ENCODE data around the gene DLGAP1.

The DLGAP1 gene

GRCh38 chr18:4445902-4446301 lies 9.2 kb downstream of the DLGAP1 start:
- Histone ChIP-seq H2AFZ (ENCODE audit: low read depth, low read length, severe bottlenecking) (no peak overlapping the region), H3K27me3 (ENCODE audit: low read length) (no peaks in the 10 kb centered on the region), H3F3A (ENCODE audit: insufficient read depth) (no peaks in the 10 kb centered on the region), H4K20me1 (ENCODE audit: low read depth, low read length) (no peaks in the 10 kb centered on the region), H3K27ac (ENCODE audit: low read depth, low read length) (no peak overlapping the region), H3K4me3 (ENCODE audit: insufficient read depth, low read length, poor library complexity, severe bottlenecking) (no peak overlapping the region), H3K4me2 (ENCODE audit: low read depth, low read length, poor library complexity, severe bottlenecking) (no peak overlapping the region), H3K79me2 (ENCODE audit: insufficient read depth, low read length) (no peaks in the 10 kb centered on the region), H3K9ac (ENCODE audit: low read length) (no peak overlapping the region), H3K9me3 (ENCODE audit: insufficient read depth, low read length) (no peaks in the 10 kb centered on the region), H3K36me3 (ENCODE audit: low read length) (no peaks in the 10 kb centered on the region), H3K9me2 (replicated peaks; ENCODE audit: insufficient read depth, low read length) (no peaks in the 10 kb centered on the region)
- no peak for TF ChIP-seq EZH2phosphoT487 (conservative IDR thresholded peaks at IDR 0.05; ENCODE audit: low read length)
- no peak for TF ChIP-seq CTCF (IDR thresholded peaks at IDR 0.05; ENCODE audit: insufficient read depth, low read length, poor library complexity, severe bottlenecking)

- H3F3A ChIP-seq (ENCODE audit: insufficient read depth), result no peaks in the 10 kb centered on the region
- H4K20me1 ChIP-seq (ENCODE audit: low read depth, low read length), result no peaks in the 10 kb centered on the region
- H3K4me2 ChIP-seq (ENCODE audit: low read depth, low read length, poor library complexity, severe bottlenecking), result no peak overlapping the region
- H2AFZ ChIP-seq (ENCODE audit: low read depth, low read length, severe bottlenecking), result no peak overlapping the region
- no peak overlapping the region for H3K9ac ChIP-seq (ENCODE audit: low read length)
- no peak for TF ChIP-seq EZH2phosphoT487 (conservative IDR thresholded peaks at IDR 0.05; ENCODE audit: low read length)
- TF ChIP-seq CTCF (IDR thresholded peaks at IDR 0.05; ENCODE audit: insufficient read depth, low read length, poor library complexity, severe bottlenecking), result no peak
- H3K79me2 ChIP-seq (ENCODE audit: insufficient read depth, low read length), result no peaks in the 10 kb centered on the region
- H3K36me3 ChIP-seq (ENCODE audit: low read length), result no peaks in the 10 kb centered on the region
- no peak overlapping the region for H3K4me3 ChIP-seq (ENCODE audit: insufficient read depth, low read length, poor library complexity, severe bottlenecking)
- H3K27ac ChIP-seq (ENCODE audit: low read depth, low read length), result no peak overlapping the region
- H3K27me3 ChIP-seq (ENCODE audit: low read length), result no peaks in the 10 kb centered on the region
- H3K9me3 ChIP-seq (ENCODE audit: insufficient read depth, low read length), result no peaks in the 10 kb centered on the region
- no peaks in the 10 kb centered on the region for H3K9me2 ChIP-seq (replicated peaks; ENCODE audit: insufficient read depth, low read length)
Measured at GRCh38 chr18:4444306-4444705, 10.8 kb downstream of the DLGAP1 start.

GRCh38 chr18:4441098-4441497 lies 14.0 kb downstream of the DLGAP1 start:
- no peaks in the 10 kb centered on the region for H3K9me3 ChIP-seq (ENCODE audit: insufficient read depth, low read length)
- H3K9ac ChIP-seq (ENCODE audit: low read length), result no peak overlapping the region
- H2AFZ ChIP-seq (ENCODE audit: low read depth, low read length, severe bottlenecking), result no peak overlapping the region
- no peaks in the 10 kb centered on the region for H3K9me2 ChIP-seq (replicated peaks; ENCODE audit: insufficient read depth, low read length)
- no peaks in the 10 kb centered on the region for H3F3A ChIP-seq (ENCODE audit: insufficient read depth)
- no peaks in the 10 kb centered on the region for H4K20me1 ChIP-seq (ENCODE audit: low read depth, low read length)
- no peaks in the 10 kb centered on the region for H3K79me2 ChIP-seq (ENCODE audit: insufficient read depth, low read length)
- H3K27me3 ChIP-seq (ENCODE audit: low read length), result no peaks in the 10 kb centered on the region
- no peak overlapping the region for H3K4me3 ChIP-seq (ENCODE audit: insufficient read depth, low read length, poor library complexity, severe bottlenecking)
- H3K27ac ChIP-seq (ENCODE audit: low read depth, low read length), result no peak overlapping the region
- H3K36me3 ChIP-seq (ENCODE audit: low read length), result no peaks in the 10 kb centered on the region
- TF ChIP-seq CTCF (IDR thresholded peaks at IDR 0.05; ENCODE audit: insufficient read depth, low read length, poor library complexity, severe bottlenecking), result no peak
- TF ChIP-seq EZH2phosphoT487 (conservative IDR thresholded peaks at IDR 0.05; ENCODE audit: low read length), result no peak
- H3K4me2 ChIP-seq (ENCODE audit: low read depth, low read length, poor library complexity, severe bottlenecking), result no peak overlapping the region
